Midbrain (tissue), 1 donor: ENCODE data around the gene CDC26.
"Not testable (repeated sequence)": the region's sequence is repeated elsewhere in the genome, so short reads cannot be mapped to it uniquely, and the experiment has no call there.

Experiments used
- DNase-seq: peaks from one replicate; lab custom pipeline; 2025; lab: John Stamatoyannopoulos, UW

CDC26 gene

GRCh38 chr9:113238202-113238858, 37.0 kb downstream of the CDC26 start:
- no peak for DNase-seq

GRCh38 chr9:113237026-113237425, 38.3 kb downstream of the CDC26 start:
- DNase-seq: no peak

- DNase-seq: not testable (repeated sequence)
These were observed 39.6 kb downstream of the CDC26 start for GRCh38 chr9:113235701-113236255.

- DNase-seq: no peak
These were observed 43.7 kb downstream of the CDC26 start for GRCh38 chr9:113231701-113232100.

- DNase-seq: no peak
These were observed 47.2 kb downstream of the CDC26 start for GRCh38 chr9:113228130-113228665.

GRCh38 chr9:113227436-113227835, 47.9 kb downstream of the CDC26 start:
- DNase-seq: no peak

- DNase-seq: no peak
These were observed 51.4 kb downstream of the CDC26 start for GRCh38 chr9:113223963-113224362.

- no peak for DNase-seq
These were observed 52.9 kb downstream of the CDC26 start for GRCh38 chr9:113222482-113222841.

GRCh38 chr9:113221800-113222481, 53.4 kb downstream of the CDC26 start:
- DNase-seq: no peak

- DNase-seq: peak; percentile 99
These were observed 54.2 kb downstream of the CDC26 start, which contains the start of the genes FKBP15 and SLC31A1 for GRCh38 chr9:113221003-113221799. TSS of gene FKBP15 (minus strand) at chr9:113221277. CDS start at chr9:113221243, 34 bp downstream. TSS of gene SLC31A1 (plus strand) at chr9:113221544. CDS start at chr9:113256149, 34,605 bp downstream.

- DNase-seq: no peak
These were observed 54.8 kb downstream of the CDC26 start for GRCh38 chr9:113220467-113221002.

GRCh38 chr9:113219969-113220368, 55.4 kb downstream of the CDC26 start:
- no peak for DNase-seq

- DNase-seq: peak; percentile 18
These were observed 56.0 kb downstream of the CDC26 start for GRCh38 chr9:113219186-113219936.
